GOT3 (cell line): Measurements from ENCODE around the gene TANK.
A peak's percentile ranks its signal among the peaks of the same experiment; 100 is the strongest.
"Not testable (repeated sequence)": the region's sequence is repeated elsewhere in the genome, so short reads cannot be mapped to it uniquely, and the experiment has no call there.

Experiments
- DNase-seq: peaks from one replicate; lab custom pipeline; 2025; ENCODE audit warnings: mixed read lengths; lab: John Stamatoyannopoulos, UW

Gene TANK

GRCh38 chr2:161160226-161161073 lies at the start of gene TANK:
Gene TANK, plus strand, starts transcription at chr2:161160428. Its CDS starts 19,235 bp downstream, at chr2:161179663.
- DNase-seq = peak; percentile 56

GRCh38 chr2:161111531-161111930 lies 48.7 kb upstream of the TANK start:
- DNase-seq = no peak

- DNase-seq = no peak
Observed at GRCh38 chr2:161112908-161113307, 47.3 kb upstream of the TANK start.

- no peak for DNase-seq
Observed at GRCh38 chr2:161113693-161114575, 46.3 kb upstream of the TANK start.

GRCh38 chr2:161115205-161115604 lies 45.0 kb upstream of the TANK start:
- no peak for DNase-seq

- no peak for DNase-seq
Observed at GRCh38 chr2:161115605-161116380, 44.4 kb upstream of the TANK start.

- no peak for DNase-seq
Observed at GRCh38 chr2:161116509-161116908, 43.7 kb upstream of the TANK start.

- no peak for DNase-seq
Observed at GRCh38 chr2:161117506-161117905, 42.7 kb upstream of the TANK start.

GRCh38 chr2:161118722-161119121 lies 41.5 kb upstream of the TANK start:
- DNase-seq = no peak

GRCh38 chr2:161119483-161119882 lies 40.7 kb upstream of the TANK start:
- no peak for DNase-seq

- DNase-seq = no peak
Observed at GRCh38 chr2:161120775-161121174, 39.5 kb upstream of the TANK start.

- DNase-seq = no peak
Observed at GRCh38 chr2:161121622-161122021, 38.6 kb upstream of the TANK start.

GRCh38 chr2:161122772-161123530 lies 37.3 kb upstream of the TANK start:
- no peak for DNase-seq

GRCh38 chr2:161123531-161124030 lies 36.6 kb upstream of the TANK start:
- no peak for DNase-seq

GRCh38 chr2:161124201-161124600 lies 36.0 kb upstream of the TANK start:
- DNase-seq = no peak

GRCh38 chr2:161128885-161129284 lies 31.3 kb upstream of the TANK start:
- no peak for DNase-seq

- no peak for DNase-seq
Observed at GRCh38 chr2:161130354-161130753, 29.9 kb upstream of the TANK start.

GRCh38 chr2:161131074-161131680 lies 29.1 kb upstream of the TANK start:
- no peak for DNase-seq

GRCh38 chr2:161131804-161132203 lies 28.4 kb upstream of the TANK start:
- no peak for DNase-seq

GRCh38 chr2:161132384-161132783 lies 27.8 kb upstream of the TANK start:
- not testable (repeated sequence) for DNase-seq

GRCh38 chr2:161133366-161133765 lies 26.9 kb upstream of the TANK start:
- DNase-seq = no peak
